PFSK-1 (cell line): ENCODE data around the gene PNLIPRP2.

Source experiments
- FOXP2 ChIP-seq: optimal IDR thresholded peaks from 2 replicates; pipeline ENCODE3; 2011; ENCODE audit warnings: borderline replicate concordance, control low read depth, inconsistent platforms; ENCODE audit not compliant: insufficient read depth; ENCODE audit errors: extremely low read length, extremely low read depth
- POLR2AphosphoS5 ChIP-seq: IDR thresholded peaks from 2 replicates; pipeline ENCODE4 v1.6.1; 2012; ENCODE audit warnings: low read depth, mild to moderate bottlenecking, control low read depth, low read length, moderate library complexity
- SIN3A ChIP-seq: IDR thresholded peaks from 2 replicates; pipeline ENCODE4 v1.6.1; 2012; ENCODE audit warnings: mild to moderate bottlenecking, low read length, moderate library complexity, borderline replicate concordance; ENCODE audit not compliant: insufficient read depth
- TAF1 ChIP-seq: IDR thresholded peaks from 2 replicates; pipeline ENCODE4 v1.6.1; 2012; ENCODE audit warnings: low read length, control low read depth, borderline replicate concordance; ENCODE audit not compliant: insufficient read depth
- TF ChIP-seq, protein P1 (sequence below), 2 experiments: IDR thresholded peaks; 2 replicates each; pipeline versions ENCODE4 v1.6.1 to v1.8.0; 2011 to 2012; ENCODE audit warnings: low read depth in 2 of 2, low read length in 2 of 2, control low read depth in 1 of 2, inconsistent platforms in 1 of 2, mild to moderate bottlenecking in 1 of 2, moderate library complexity in 1 of 2; ENCODE audit not compliant: insufficient read depth in 1 of 2

PNLIPRP2 gene

GRCh38 chr10:116612107-116612769 lies 8.5 kb upstream of the PNLIPRP2 start:
- no peak for TF ChIP-seq FOXP2
- no peak for TF ChIP-seq POLR2AphosphoS5
- no peak for TF ChIP-seq TAF1
- TF ChIP-seq SIN3A = no peak
- TF ChIP-seq, protein P1, sequence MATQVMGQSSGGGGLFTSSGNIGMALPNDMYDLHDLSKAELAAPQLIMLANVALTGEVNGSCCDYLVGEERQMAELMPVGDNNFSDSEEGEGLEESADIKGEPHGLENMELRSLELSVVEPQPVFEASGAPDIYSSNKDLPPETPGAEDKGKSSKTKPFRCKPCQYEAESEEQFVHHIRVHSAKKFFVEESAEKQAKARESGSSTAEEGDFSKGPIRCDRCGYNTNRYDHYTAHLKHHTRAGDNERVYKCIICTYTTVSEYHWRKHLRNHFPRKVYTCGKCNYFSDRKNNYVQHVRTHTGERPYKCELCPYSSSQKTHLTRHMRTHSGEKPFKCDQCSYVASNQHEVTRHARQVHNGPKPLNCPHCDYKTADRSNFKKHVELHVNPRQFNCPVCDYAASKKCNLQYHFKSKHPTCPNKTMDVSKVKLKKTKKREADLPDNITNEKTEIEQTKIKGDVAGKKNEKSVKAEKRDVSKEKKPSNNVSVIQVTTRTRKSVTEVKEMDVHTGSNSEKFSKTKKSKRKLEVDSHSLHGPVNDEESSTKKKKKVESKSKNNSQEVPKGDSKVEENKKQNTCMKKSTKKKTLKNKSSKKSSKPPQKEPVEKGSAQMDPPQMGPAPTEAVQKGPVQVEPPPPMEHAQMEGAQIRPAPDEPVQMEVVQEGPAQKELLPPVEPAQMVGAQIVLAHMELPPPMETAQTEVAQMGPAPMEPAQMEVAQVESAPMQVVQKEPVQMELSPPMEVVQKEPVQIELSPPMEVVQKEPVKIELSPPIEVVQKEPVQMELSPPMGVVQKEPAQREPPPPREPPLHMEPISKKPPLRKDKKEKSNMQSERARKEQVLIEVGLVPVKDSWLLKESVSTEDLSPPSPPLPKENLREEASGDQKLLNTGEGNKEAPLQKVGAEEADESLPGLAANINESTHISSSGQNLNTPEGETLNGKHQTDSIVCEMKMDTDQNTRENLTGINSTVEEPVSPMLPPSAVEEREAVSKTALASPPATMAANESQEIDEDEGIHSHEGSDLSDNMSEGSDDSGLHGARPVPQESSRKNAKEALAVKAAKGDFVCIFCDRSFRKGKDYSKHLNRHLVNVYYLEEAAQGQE (IDR thresholded peaks at IDR 0.05; ENCODE audit: insufficient read depth in 1 of 2, low read depth in 2 of 2, low read length in 2 of 2) = no peak

- TF ChIP-seq TAF1 = no peak
- no peak for TF ChIP-seq POLR2AphosphoS5
- no peak for TF ChIP-seq SIN3A
- no peak for TF ChIP-seq FOXP2
- TF ChIP-seq, protein P1 (IDR thresholded peaks at IDR 0.05; ENCODE audit: insufficient read depth in 1 of 2, low read depth in 2 of 2, low read length in 2 of 2) = no peak
Observed at GRCh38 chr10:116613471-116613870, 7.3 kb upstream of the PNLIPRP2 start.

DNA sequence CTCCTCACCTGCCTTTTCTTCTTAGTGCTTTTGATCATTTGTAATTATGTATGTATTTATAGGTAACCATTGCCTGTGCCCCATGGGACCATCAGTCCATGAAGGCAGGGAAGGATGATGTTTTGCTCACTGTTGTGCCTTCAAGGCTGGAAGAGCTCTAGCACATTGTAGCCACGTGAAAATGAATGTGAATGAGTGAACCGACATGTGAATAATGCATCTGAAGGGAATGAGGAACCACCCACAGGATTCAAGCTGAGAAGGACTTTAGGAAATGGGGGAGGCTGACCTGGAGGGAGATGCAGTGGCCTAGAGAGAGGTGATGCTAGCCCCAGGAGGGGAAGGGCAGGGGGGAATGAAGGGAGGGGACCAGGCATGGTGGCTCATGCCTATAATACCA lies 6.0 kb upstream of the PNLIPRP2 start:
- TF ChIP-seq TAF1 = no peak
- TF ChIP-seq POLR2AphosphoS5 = no peak
- no peak for TF ChIP-seq SIN3A
- TF ChIP-seq, protein P1 (IDR thresholded peaks at IDR 0.05; ENCODE audit: insufficient read depth in 1 of 2, low read depth in 2 of 2, low read length in 2 of 2) = no peak
- no peak for TF ChIP-seq FOXP2

DNA sequence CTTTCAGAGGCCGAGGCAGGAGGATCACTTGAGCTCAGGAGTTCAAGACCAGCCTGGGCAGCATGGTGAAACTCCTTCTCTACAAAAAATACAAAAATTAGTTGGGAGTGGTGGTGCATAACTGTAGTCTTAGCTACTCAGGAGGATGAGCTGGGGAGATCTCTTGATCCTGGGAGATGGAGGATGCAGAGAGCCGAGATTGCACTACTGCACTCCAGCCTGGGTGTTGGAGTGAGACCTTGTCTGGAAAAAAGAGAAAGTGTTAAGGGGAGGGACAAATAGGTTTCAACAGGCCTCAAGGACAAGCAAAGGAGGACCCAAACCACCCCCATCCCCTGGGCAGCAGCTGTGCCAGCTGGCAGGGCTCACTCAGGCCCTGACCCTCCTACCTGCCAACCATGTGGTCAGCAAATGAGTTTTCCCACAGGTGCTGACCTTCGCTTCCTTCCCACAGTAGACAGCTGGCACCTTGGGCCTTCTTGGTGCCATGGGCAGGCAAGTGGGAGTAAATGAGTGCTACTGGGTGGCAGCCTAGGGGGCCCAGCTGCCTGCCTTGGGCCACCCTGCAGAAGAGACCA lies 5.5 kb upstream of the PNLIPRP2 start:
- TF ChIP-seq SIN3A = no peak
- TF ChIP-seq FOXP2 = no peak
- TF ChIP-seq, protein P1 (IDR thresholded peaks at IDR 0.05; ENCODE audit: insufficient read depth in 1 of 2, low read depth in 2 of 2, low read length in 2 of 2) = no peak
- no peak for TF ChIP-seq TAF1
- TF ChIP-seq POLR2AphosphoS5 = no peak
